GM12801 (cell line): ENCODE results near the gene PRKACB.

ENCODE experiments used
- TF ChIP-seq, protein P1 (sequence below): IDR thresholded peaks from one replicate; pipeline ENCODE4 v1.5.1; 2011; ENCODE audit warnings: control low read depth; ENCODE audit not compliant: insufficient read length; ENCODE audit errors: extremely low read depth

PRKACB gene

DNA sequence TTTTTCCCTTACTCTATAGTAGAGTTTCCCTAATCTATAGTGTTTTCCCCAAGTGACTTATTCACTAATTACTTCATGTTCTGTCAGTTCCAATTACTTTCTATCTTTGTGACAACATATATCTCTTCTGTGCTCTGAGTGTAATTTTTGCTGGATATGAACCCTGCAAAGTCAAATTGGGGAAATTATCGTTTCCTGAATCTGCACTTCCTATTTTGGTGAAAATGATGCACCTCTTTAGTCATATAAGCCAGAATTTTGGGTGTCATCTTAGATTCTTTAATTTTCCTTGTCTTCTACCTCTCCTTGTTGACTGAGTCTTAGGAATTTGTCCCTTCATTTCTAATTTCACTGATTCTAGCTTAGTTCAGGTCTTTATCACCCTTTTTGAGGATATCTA, 33.4 kb upstream of the PRKACB start:
- TF ChIP-seq, protein P1, sequence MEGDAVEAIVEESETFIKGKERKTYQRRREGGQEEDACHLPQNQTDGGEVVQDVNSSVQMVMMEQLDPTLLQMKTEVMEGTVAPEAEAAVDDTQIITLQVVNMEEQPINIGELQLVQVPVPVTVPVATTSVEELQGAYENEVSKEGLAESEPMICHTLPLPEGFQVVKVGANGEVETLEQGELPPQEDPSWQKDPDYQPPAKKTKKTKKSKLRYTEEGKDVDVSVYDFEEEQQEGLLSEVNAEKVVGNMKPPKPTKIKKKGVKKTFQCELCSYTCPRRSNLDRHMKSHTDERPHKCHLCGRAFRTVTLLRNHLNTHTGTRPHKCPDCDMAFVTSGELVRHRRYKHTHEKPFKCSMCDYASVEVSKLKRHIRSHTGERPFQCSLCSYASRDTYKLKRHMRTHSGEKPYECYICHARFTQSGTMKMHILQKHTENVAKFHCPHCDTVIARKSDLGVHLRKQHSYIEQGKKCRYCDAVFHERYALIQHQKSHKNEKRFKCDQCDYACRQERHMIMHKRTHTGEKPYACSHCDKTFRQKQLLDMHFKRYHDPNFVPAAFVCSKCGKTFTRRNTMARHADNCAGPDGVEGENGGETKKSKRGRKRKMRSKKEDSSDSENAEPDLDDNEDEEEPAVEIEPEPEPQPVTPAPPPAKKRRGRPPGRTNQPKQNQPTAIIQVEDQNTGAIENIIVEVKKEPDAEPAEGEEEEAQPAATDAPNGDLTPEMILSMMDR: no peak

- TF ChIP-seq, protein P1: no peak
Observed at GRCh38 chr1:84116558-84116957, 27.5 kb upstream of the PRKACB start.

GRCh38 chr1:84117868-84118267, 26.2 kb upstream of the PRKACB start:
- TF ChIP-seq, protein P1: no peak

DNA sequence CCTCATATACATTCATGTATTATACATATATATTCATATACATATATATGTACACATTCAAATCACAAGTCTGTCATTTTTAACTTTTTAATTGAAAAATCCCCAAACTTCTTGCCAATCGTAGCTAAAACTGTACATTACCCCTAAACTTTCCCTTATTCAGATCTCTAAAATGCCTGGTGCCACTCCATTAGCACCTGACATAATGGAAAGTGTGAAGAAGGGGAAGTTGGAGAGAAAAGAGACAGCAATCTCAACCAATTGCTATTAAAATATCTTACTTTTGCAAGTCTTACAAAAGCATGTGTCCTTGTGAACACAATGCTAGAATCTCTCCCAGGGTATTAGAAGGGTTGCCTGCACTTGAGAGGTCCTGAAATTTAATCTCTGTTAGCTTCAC, 22.7 kb upstream of the PRKACB start:
- TF ChIP-seq, protein P1: no peak

GRCh38 chr1:84122780-84123382, 21.2 kb upstream of the PRKACB start:
- TF ChIP-seq, protein P1: no peak

DNA sequence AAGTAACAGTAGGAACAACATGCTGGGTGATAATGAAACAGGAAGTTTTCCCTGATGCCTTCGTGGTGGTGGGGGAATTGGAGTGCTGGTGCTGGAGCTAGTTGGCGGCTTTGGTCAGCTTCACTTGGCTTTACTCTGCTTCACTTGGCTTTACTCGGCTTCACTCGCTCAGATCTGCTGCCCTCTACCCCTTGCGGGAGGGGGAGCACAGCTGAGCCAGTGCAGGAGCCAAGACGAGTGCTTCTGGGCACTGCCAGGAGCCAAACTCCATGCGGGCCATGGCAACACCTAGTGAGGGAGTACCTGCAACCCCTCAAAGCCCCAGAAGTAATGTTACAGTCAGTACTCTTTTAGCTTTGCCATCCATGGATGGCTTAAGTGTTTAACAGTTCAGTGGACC, 10.6 kb upstream of the PRKACB start:
- TF ChIP-seq, protein P1: no peak

- TF ChIP-seq, protein P1: no peak
Observed at GRCh38 chr1:84135341-84135740, 8.7 kb upstream of the PRKACB start.
